ENCODE data around the gene PSMB5. TPM values are rescaled to one million over a fixed set of nuclear protein-coding genes. Genes with fewer than 3 reads are reported as not detected.
A peak's percentile ranks its signal among the peaks of the same experiment; 100 is the strongest.

The PSMB5 gene
- polyA plus RNA-seq, 1 donor from 2014 or later: 28.0 TPM

- peak overlapping the region in 2 of 3 donors; percentile 88 to 89 for H3K27ac Mint-ChIP-seq
- no peaks in the 10 kb centered on the region for H3K27me3 Mint-ChIP-seq
- H3K9me3 Mint-ChIP-seq: no peaks in the 10 kb centered on the region
- peaks cover 20 to 30% (median 25%) of the 10 kb centered on the region in 3 donors for H3K4me1 Mint-ChIP-seq
- H3K36me3 Mint-ChIP-seq: peaks cover 3% of the 10 kb centered on the region
- H3K4me3 Mint-ChIP-seq: no peak overlapping the region
Measured at GRCh38 chr14:23067847-23068788, 33.4 kb upstream of the PSMB5 start.

GRCh38 chr14:23066855-23067744 lies 32.4 kb upstream of the PSMB5 start:
- Mint-ChIP-seq H3K27me3 (no peaks in the 10 kb centered on the region), H3K4me1 (peaks cover 20 to 24% (median 23%) of the 10 kb centered on the region in 3 donors), H3K9me3 (no peaks in the 10 kb centered on the region), H3K4me3 (no peak overlapping the region), H3K27ac (no peak overlapping the region), H3K36me3 (peaks cover 3% of the 10 kb centered on the region)

GRCh38 chr14:23066368-23066767 lies 31.7 kb upstream of the PSMB5 start:
- Mint-ChIP-seq H3K27ac (no peak overlapping the region), H3K36me3 (peaks cover 3% of the 10 kb centered on the region), H3K27me3 (no peaks in the 10 kb centered on the region), H3K4me1 (peaks cover 14 to 17% (median 16%) of the 10 kb centered on the region in 3 donors), H3K4me3 (peak overlapping the region in 1 of 4 donors; percentile 50), H3K9me3 (no peaks in the 10 kb centered on the region)

GRCh38 chr14:23063601-23064000 lies 28.9 kb upstream of the PSMB5 start:
- peak overlapping the region in 2 of 3 donors; percentile 59 to 67 for H3K27ac Mint-ChIP-seq

GRCh38 chr14:23062002-23062401 lies 27.3 kb upstream of the PSMB5 start:
- Mint-ChIP-seq H3K4me1 (peaks cover 3 to 5% (median 4%) of the 10 kb centered on the region in 3 donors), H3K36me3 (peaks cover 7% of the 10 kb centered on the region), H3K27me3 (no peaks in the 10 kb centered on the region), H3K27ac (no peak overlapping the region), H3K9me3 (no peaks in the 10 kb centered on the region), H3K4me3 (no peak overlapping the region)

More at GRCh38 chr14:23063601-23064000, 28.9 kb upstream of the PSMB5 start:
- H3K36me3 Mint-ChIP-seq: peaks cover 5% of the 10 kb centered on the region
- H3K4me1 Mint-ChIP-seq: peaks cover under 1 to 3% (median 1%) of the 10 kb centered on the region in 3 donors
- peak overlapping the region in 1 of 4 donors; percentile 6 for H3K4me3 Mint-ChIP-seq
- no peaks in the 10 kb centered on the region for H3K27me3 Mint-ChIP-seq
- H3K9me3 Mint-ChIP-seq: no peaks in the 10 kb centered on the region

- H3K9me3 Mint-ChIP-seq: no peaks in the 10 kb centered on the region
- H3K4me1 Mint-ChIP-seq: peaks cover 5 to 13% (median 8%) of the 10 kb centered on the region in 3 donors
- H3K27ac Mint-ChIP-seq: no peak overlapping the region
- no peak overlapping the region for H3K4me3 Mint-ChIP-seq
- H3K27me3 Mint-ChIP-seq: peaks cover 4% of the 10 kb centered on the region
- H3K36me3 Mint-ChIP-seq: peaks cover 5% of the 10 kb centered on the region
Measured at GRCh38 chr14:23060536-23061260, 26.0 kb upstream of the PSMB5 start.

- Mint-ChIP-seq H3K36me3 (peaks cover 5% of the 10 kb centered on the region), H3K4me1 (peaks cover 5 to 13% (median 8%) of the 10 kb centered on the region in 3 donors), H3K9me3 (no peaks in the 10 kb centered on the region), H3K27me3 (peaks cover 5% of the 10 kb centered on the region), H3K4me3 (peak overlapping the region in 1 of 4 donors; percentile 38), H3K27ac (peak overlapping the region in 1 of 3 donors; percentile 95)
Measured at GRCh38 chr14:23058654-23059504, 24.2 kb upstream of the PSMB5 start.

GRCh38 chr14:23057757-23058653 lies 23.3 kb upstream of the PSMB5 start:
- Mint-ChIP-seq H3K4me3 (peak overlapping the region; percentile 78 to 96 (median 91)), H3K36me3 (peaks cover 5% of the 10 kb centered on the region), H3K9me3 (no peaks in the 10 kb centered on the region), H3K27me3 (peaks cover 5% of the 10 kb centered on the region), H3K27ac (peak overlapping the region in 2 of 3 donors; percentile 69 to 83), H3K4me1 (peaks cover 5 to 13% (median 8%) of the 10 kb centered on the region in 3 donors)

- Mint-ChIP-seq H3K36me3 (peaks cover 5% of the 10 kb centered on the region), H3K27ac (peak within 1 kb of the TSS; percentile 13 to 92 (median 83)), H3K27me3 (peaks cover 5% of the 10 kb centered on the region), H3K4me3 (peak within 1 kb of the TSS; percentile 78 to 96 (median 91)), H3K4me1 (peaks cover 5 to 13% (median 8%) of the 10 kb centered on the region in 3 donors), H3K9me3 (no peaks in the 10 kb centered on the region)
Measured at GRCh38 chr14:23056956-23057756, 22.5 kb upstream of the PSMB5 start, which contains the start of gene CDH24. TSS of gene CDH24 (minus strand) at chr14:23057520. CDS start at chr14:23055733, 1,787 bp downstream.

- no peaks in the 10 kb centered on the region for H3K9me3 Mint-ChIP-seq
Measured at GRCh38 chr14:23056145-23056955, 21.6 kb upstream of the PSMB5 start.

GRCh38 chr14:23055621-23056144 lies 21.0 kb upstream of the PSMB5 start:
- Mint-ChIP-seq H3K27ac (no peak overlapping the region), H3K4me1 (peaks cover 5 to 13% (median 8%) of the 10 kb centered on the region in 3 donors), H3K4me3 (peak overlapping the region in 2 of 4 donors; percentile 91 to 95), H3K36me3 (peaks cover 5% of the 10 kb centered on the region), H3K27me3 (peaks cover 5% of the 10 kb centered on the region), H3K9me3 (no peaks in the 10 kb centered on the region)

More at GRCh38 chr14:23056145-23056955, 21.6 kb upstream of the PSMB5 start:
- H3K4me1 Mint-ChIP-seq: peaks cover 5 to 13% (median 8%) of the 10 kb centered on the region in 3 donors
- H3K27ac Mint-ChIP-seq: peak overlapping the region in 2 of 3 donors; percentile 13 to 92
- H3K27me3 Mint-ChIP-seq: peaks cover 5% of the 10 kb centered on the region
- peak overlapping the region; percentile 57 to 95 (median 86) for H3K4me3 Mint-ChIP-seq
- H3K36me3 Mint-ChIP-seq: peaks cover 5% of the 10 kb centered on the region

Measured in IgD-negative memory B cell (primary cell).